Trophoblast cell (in vitro differentiated cells and primary cell): ENCODE results near the gene RXFP4.

Source experiments
- DNase-seq, 2 donors: peaks; one replicate each; pipeline ENCODE4 v3.0.0-alpha.2; 2016
- H2AFZ ChIP-seq: 2 replicates; pipeline ENCODE4 v1.6.1; 2013; ENCODE audit warnings: low read length, moderate library complexity, mild to moderate bottlenecking; ENCODE audit not compliant: insufficient read depth, poor library complexity
- H2AK5ac ChIP-seq: 2 replicates; pipeline ENCODE4 v1.6.1; 2013; ENCODE audit warnings: mild to moderate bottlenecking, low read length
- H2BK120ac ChIP-seq: 2 replicates; pipeline ENCODE4 v1.6.1; 2013; ENCODE audit warnings: low read length, mild to moderate bottlenecking, moderate library complexity; ENCODE audit not compliant: insufficient read depth, poor library complexity
- H2BK12ac ChIP-seq: 2 replicates; pipeline ENCODE4 v1.6.1; 2013; ENCODE audit warnings: mild to moderate bottlenecking, low read length, moderate library complexity
- H2BK5ac ChIP-seq: 2 replicates; pipeline ENCODE4 v1.6.1; 2013; ENCODE audit warnings: low read length, low read depth, moderate library complexity, mild to moderate bottlenecking; ENCODE audit not compliant: poor library complexity
- H3K14ac ChIP-seq: 2 replicates; pipeline ENCODE4 v1.6.1; 2013; ENCODE audit warnings: mild to moderate bottlenecking, low read length
- H3K18ac ChIP-seq: 2 replicates; pipeline ENCODE4 v1.6.1; 2013; ENCODE audit warnings: mild to moderate bottlenecking, low read length
- H3K23ac ChIP-seq: 2 replicates; pipeline ENCODE4 v1.6.1; 2013; ENCODE audit warnings: low read length
- H3K27ac ChIP-seq: 2 replicates; pipeline ENCODE4 v1.5.1; 2013; ENCODE audit warnings: low read depth, mild to moderate bottlenecking, inconsistent platforms, low read length, moderate library complexity
- H3K27me3 ChIP-seq: 2 replicates; pipeline ENCODE4 v1.6.1; 2013; ENCODE audit warnings: inconsistent platforms, mild to moderate bottlenecking, low read length, moderate library complexity; ENCODE audit not compliant: insufficient read depth
- H3K36me3 ChIP-seq, 2 experiments: 1 replicate in 1 of 2; 2 replicates in 1 of 2; pipeline ENCODE4 v1.6.1; 2013; ENCODE audit warnings: low read length in 2 of 2, mild to moderate bottlenecking in 2 of 2, moderate library complexity in 1 of 2; ENCODE audit not compliant: insufficient read depth in 2 of 2, control insufficient read depth in 1 of 2
- H3K4ac ChIP-seq: 2 replicates; pipeline ENCODE4 v1.6.1; 2013; ENCODE audit warnings: low read depth, mild to moderate bottlenecking, low read length, moderate library complexity
- H3K4me1 ChIP-seq, 2 experiments: 1 replicate in 1 of 2; 2 replicates in 1 of 2; pipeline ENCODE4 v1.6.1; 2013; ENCODE audit warnings: low read length in 2 of 2, mild to moderate bottlenecking in 2 of 2, moderate library complexity in 1 of 2; ENCODE audit not compliant: insufficient read depth in 2 of 2, control insufficient read depth in 1 of 2
- H3K4me2 ChIP-seq: 2 replicates; pipeline ENCODE4 v1.6.1; 2013; ENCODE audit warnings: inconsistent platforms, mild to moderate bottlenecking, low read length, moderate library complexity
- H3K4me3 ChIP-seq: 2 replicates; pipeline ENCODE4 v1.5.1; 2013; ENCODE audit warnings: mild to moderate bottlenecking, low read depth, low read length, inconsistent platforms
- H3K79me1 ChIP-seq: one replicate; pipeline ENCODE4 v1.6.1; 2013; ENCODE audit warnings: low read length
- H3K79me2 ChIP-seq: 2 replicates; pipeline ENCODE4 v1.6.1; 2013; ENCODE audit warnings: low read length, mild to moderate bottlenecking; ENCODE audit not compliant: control insufficient read depth, insufficient read depth, poor library complexity
- H3K9ac ChIP-seq: 2 replicates; pipeline ENCODE4 v1.6.1; 2013; ENCODE audit warnings: mild to moderate bottlenecking, low read length
- H3K9me3 ChIP-seq: 2 replicates; pipeline ENCODE4 v1.6.1; 2013; ENCODE audit warnings: low read depth, mild to moderate bottlenecking, control low read depth, inconsistent platforms, low read length; ENCODE audit not compliant: insufficient read depth
- H4K12ac ChIP-seq: 2 replicates; pipeline ENCODE4 v1.6.1; 2013; ENCODE audit warnings: low read depth, mild to moderate bottlenecking, low read length, moderate library complexity
- H4K8ac ChIP-seq: 2 replicates; pipeline ENCODE4 v1.6.1; 2013; ENCODE audit warnings: low read depth, mild to moderate bottlenecking, low read length, moderate library complexity
- H4K91ac ChIP-seq: one replicate; pipeline ENCODE4 v1.6.1; 2013; ENCODE audit warnings: low read depth, mild to moderate bottlenecking, low read length, moderate library complexity
- WGBS: extraction: QIAGEN DNeasy Blood & Tissue Kit; methylation state at CpG from one replicate; pipeline ENCODE4 v1.1.7; 2013; ENCODE audit warnings: missing lambda C conversion rate; ENCODE audit not compliant: insufficient read length, insufficient coverage; ENCODE audit errors: extremely low coverage; 5-methylcytosine and 5-hydroxymethylcytosine counted together

RXFP4 gene

DNA sequence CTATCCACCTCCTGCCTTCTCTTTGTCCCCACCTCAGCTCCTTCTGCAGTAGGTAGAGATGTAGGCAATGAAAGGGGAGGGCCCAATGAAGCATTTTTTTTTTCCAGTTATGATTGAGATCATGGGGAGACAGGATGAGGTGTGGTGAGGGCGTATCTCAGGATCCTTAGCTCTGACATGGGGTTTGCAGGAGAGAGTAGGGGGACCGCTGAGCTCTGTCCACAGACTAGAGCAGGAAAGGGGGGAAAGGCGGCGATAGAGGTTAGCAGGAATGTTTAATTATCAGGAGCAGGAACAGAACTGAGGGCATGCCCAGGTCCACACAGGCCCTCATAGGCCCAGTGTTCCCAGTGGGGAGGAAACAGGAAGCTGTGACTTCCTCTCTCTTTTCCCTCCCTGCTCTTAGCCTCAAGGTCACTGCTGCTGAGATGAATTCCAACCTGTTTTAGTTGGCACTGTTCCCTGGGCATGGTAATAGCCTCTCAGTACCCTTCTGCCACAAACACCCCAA lies 901 bp upstream of the RXFP4 start:
- Histone ChIP-seq H3K14ac (no peak overlapping the region), H3K4me3 (no peak overlapping the region), H2BK12ac (no peak overlapping the region), H3K9me3 (no peaks in the 10 kb centered on the region), H4K12ac (no peak overlapping the region), H2BK120ac (no peak overlapping the region), H3K4me1 (no peaks in the 10 kb centered on the region), H3K23ac (no peak overlapping the region), H3K79me1 (no peaks in the 10 kb centered on the region), H4K91ac (no peak overlapping the region), H2BK5ac (no peak overlapping the region), H3K18ac (no peak overlapping the region), H3K79me2 (no peaks in the 10 kb centered on the region), H3K9ac (peak overlapping the region; percentile 12), H3K27me3 (no peaks in the 10 kb centered on the region), H3K4me2 (no peak overlapping the region), H3K4ac (no peak overlapping the region), H2AK5ac (no peak overlapping the region), H4K8ac (peak overlapping the region; percentile 39), H3K36me3 (no peaks in the 10 kb centered on the region), H2AFZ (no peak overlapping the region), H3K27ac (no peak overlapping the region)
- no peak for DNase-seq
- no CpG with 5 or more reads among the region's 4 CpGs for WGBS

GRCh38 chr1:155941845-155942531 lies 550 bp downstream of the RXFP4 start:
- Histone ChIP-seq H3K4me3 (no peak overlapping the region), H3K36me3 (peaks cover 4 to 11% of the 10 kb centered on the region in 2 experiments), H3K9ac (no peak overlapping the region), H4K91ac (no peak overlapping the region), H3K14ac (no peak overlapping the region), H4K12ac (no peak overlapping the region), H2AFZ (no peak overlapping the region), H3K18ac (no peak overlapping the region), H3K27ac (no peak overlapping the region), H3K4ac (no peak overlapping the region), H2AK5ac (no peak overlapping the region), H3K4me2 (no peak overlapping the region), H3K79me2 (no peaks in the 10 kb centered on the region), H3K27me3 (no peaks in the 10 kb centered on the region), H2BK5ac (no peak overlapping the region), H4K8ac (no peak overlapping the region), H3K9me3 (no peaks in the 10 kb centered on the region), H3K79me1 (no peaks in the 10 kb centered on the region), H3K4me1 (no peaks in the 10 kb centered on the region), H3K23ac (no peak overlapping the region), H2BK120ac (no peak overlapping the region), H2BK12ac (no peak overlapping the region)
- no peak for DNase-seq
- WGBS = no CpG with 5 or more reads among the region's 29 CpGs

- no peak overlapping the region for H2AFZ ChIP-seq
- no peak overlapping the region for H4K8ac ChIP-seq
- no peak overlapping the region for H4K12ac ChIP-seq
- H3K23ac ChIP-seq = no peak overlapping the region
- H3K4ac ChIP-seq = no peak overlapping the region
- H3K27ac ChIP-seq = no peak overlapping the region
- peaks cover 10 to 17% of the 10 kb centered on the region in 2 experiments for H3K36me3 ChIP-seq
- H3K14ac ChIP-seq = no peak overlapping the region
- no peaks in the 10 kb centered on the region for H3K79me1 ChIP-seq
- H3K79me2 ChIP-seq = no peaks in the 10 kb centered on the region
- no peaks in the 10 kb centered on the region for H3K27me3 ChIP-seq
- no peak overlapping the region for H3K4me3 ChIP-seq
- no peak overlapping the region for H2BK12ac ChIP-seq
- H2BK5ac ChIP-seq = no peak overlapping the region
- H3K18ac ChIP-seq = no peak overlapping the region
- WGBS = no CpG with 5 or more reads among the region's 11 CpGs
- no peaks in the 10 kb centered on the region for H3K4me1 ChIP-seq
- no peak overlapping the region for H2AK5ac ChIP-seq
- H2BK120ac ChIP-seq = no peak overlapping the region
- H3K9ac ChIP-seq = no peak overlapping the region
- H4K91ac ChIP-seq = no peak overlapping the region
- no peak overlapping the region for H3K4me2 ChIP-seq
- DNase-seq = no peak
- H3K9me3 ChIP-seq = no peaks in the 10 kb centered on the region
Measured at GRCh38 chr1:155942578-155943141, 1.2 kb downstream of the RXFP4 start.

GRCh38 chr1:155944444-155944799 lies 3.0 kb downstream of the RXFP4 start:
- H3K27me3 ChIP-seq = no peaks in the 10 kb centered on the region
- H3K4ac ChIP-seq = no peak overlapping the region
- H3K27ac ChIP-seq = no peak overlapping the region
- H3K79me2 ChIP-seq = no peaks in the 10 kb centered on the region
- H3K79me1 ChIP-seq = no peaks in the 10 kb centered on the region
- no peak overlapping the region for H3K18ac ChIP-seq
- no peak overlapping the region for H3K14ac ChIP-seq
- WGBS = no CpG with 5 or more reads among the region's 6 CpGs
- H3K9me3 ChIP-seq = no peaks in the 10 kb centered on the region
- H3K9ac ChIP-seq = no peak overlapping the region
- no peak overlapping the region for H2AFZ ChIP-seq
- H3K23ac ChIP-seq = no peak overlapping the region
- no peak overlapping the region for H2BK5ac ChIP-seq
- no peak overlapping the region for H3K4me2 ChIP-seq
- no peak overlapping the region for H3K4me3 ChIP-seq
- no peak overlapping the region for H4K91ac ChIP-seq
- no peak overlapping the region for H2BK120ac ChIP-seq
- peaks cover 20 to 26% of the 10 kb centered on the region in 2 experiments for H3K36me3 ChIP-seq
- DNase-seq = no peak
- no peak overlapping the region for H2BK12ac ChIP-seq
- H4K8ac ChIP-seq = no peak overlapping the region
- H4K12ac ChIP-seq = no peak overlapping the region
- H3K4me1 ChIP-seq = no peaks in the 10 kb centered on the region
- H2AK5ac ChIP-seq = no peak overlapping the region
